HCT116 (cell line): Measurements from ENCODE around the gene IFI30.
A peak's percentile ranks its signal among the peaks of the same experiment; 100 is the strongest.

Experiments
- CEBPB ChIP-seq: IDR thresholded peaks from 2 replicates; pipeline ENCODE4 v1.6.1; 2012; ENCODE audit warnings: low read depth
- CTCF ChIP-seq, 3 experiments: fragments of 200-600 bp in 1 of 3; sonication (generic) in 1 of 3; IDR thresholded peaks in 2 of 3; conservative IDR thresholded peaks in 1 of 3; 2 replicates each; pipeline ENCODE4 v1.5.1; 2012 to 2017; ENCODE audit warnings: low read depth in 2 of 3, low read length in 2 of 3, antibody characterized with exemption in 1 of 3, borderline replicate concordance in 1 of 3, control low read depth in 1 of 3, mild to moderate bottlenecking in 1 of 3, mixed read lengths in 1 of 3, mixed run types in 1 of 3, moderate library complexity in 1 of 3; ENCODE audit not compliant: insufficient read depth in 1 of 3
- EZH2 ChIP-seq: fragments of 200-600 bp; sonication (generic); IDR thresholded peaks from 2 replicates; pipeline ENCODE4 v1.6.1; 2017; ENCODE audit warnings: antibody characterized with exemption, mixed run types
- MAX ChIP-seq: IDR thresholded peaks from 2 replicates; pipeline ENCODE4 v1.6.1; 2012
- POLR2A ChIP-seq: IDR thresholded peaks from 2 replicates; pipeline ENCODE4 v1.7.0; 2011; ENCODE audit warnings: borderline replicate concordance; ENCODE audit not compliant: insufficient read depth, insufficient read length; ENCODE audit errors: extremely low read depth
- POLR2AphosphoS5 ChIP-seq: IDR thresholded peaks from 2 replicates; pipeline ENCODE4 v1.6.1; 2011; ENCODE audit warnings: mild to moderate bottlenecking, low read depth, low read length, moderate library complexity
- RAD21 ChIP-seq: IDR thresholded peaks from 2 replicates; pipeline ENCODE4 v1.6.1; 2012; ENCODE audit warnings: low read depth, mild to moderate bottlenecking
- REST ChIP-seq: IDR thresholded peaks from 2 replicates; pipeline ENCODE4 v1.6.1; 2012; ENCODE audit warnings: low read depth
- SIN3A ChIP-seq: IDR thresholded peaks from 2 replicates; pipeline ENCODE4 v1.6.1; 2012; ENCODE audit warnings: low read depth
- SP1 ChIP-seq: IDR thresholded peaks from 2 replicates; pipeline ENCODE4 v1.6.1; 2012; ENCODE audit warnings: low read depth
- TCF7L2 ChIP-seq: IDR thresholded peaks from 2 replicates; pipeline ENCODE4 v1.7.0; 2011; ENCODE audit warnings: borderline replicate concordance, inconsistent platforms; ENCODE audit not compliant: insufficient read depth, insufficient read length; ENCODE audit errors: extremely low read depth
- YY1 ChIP-seq: IDR thresholded peaks from 2 replicates; pipeline ENCODE4 v1.6.1; 2011; ENCODE audit warnings: low read length, low read depth, moderate library complexity, mild to moderate bottlenecking; ENCODE audit not compliant: insufficient replicate concordance; ENCODE audit errors: extremely low read depth
- ZFX ChIP-seq: fragments of 450-650 bp; IDR thresholded peaks from 2 replicates; pipeline ENCODE4 v1.6.1; 2017
- ZNF274 ChIP-seq: fragments of 200-500 bp; sonication (Bioruptor generic); IDR thresholded peaks from 2 replicates; pipeline ENCODE4 v1.6.1; 2014; ENCODE audit warnings: mild to moderate bottlenecking, low read depth, low read length, inconsistent platforms

- TF ChIP-seq EZH2 (no peak), POLR2A (no peak), CTCF (IDR thresholded peaks at IDR 0.05 in 2 of 3, conservative IDR thresholded peaks at IDR 0.05 in 1 of 3; ENCODE audit: borderline replicate concordance in 1 of 3, insufficient read depth in 1 of 3, low read depth in 2 of 3, low read length in 2 of 3) (no peak), MAX (no peak), YY1 (no peak), RAD21 (no peak), SP1 (no peak), ZFX (peak; percentile 13; the same call in 1 of the 2 replicates), TCF7L2 (no peak), SIN3A (no peak), POLR2AphosphoS5 (no peak), ZNF274 (no peak), REST (no peak), CEBPB (no peak)
Observed at GRCh38 chr19:18193388-18194180, 20.0 kb downstream of the IFI30 start.
